H54 (cell line): Measurements from ENCODE around the gene INAFM2.

ENCODE experiments used
- DNase-seq: peaks from one replicate; pipeline ENCODE4 v3.0.0; 2011; ENCODE audit warnings: low spot score, mixed read lengths; ENCODE audit not compliant: insufficient read length
- FAIRE-seq: peaks from 3 replicates; lab custom pipeline; 2011; peaks lifted over from hg19 to GRCh38; lab: Jason Lieb, UNC
- POLR2A ChIP-seq: IDR thresholded peaks from 2 replicates; pipeline ENCODE4 v1.6.1; 2011; ENCODE audit warnings: low read depth, mild to moderate bottlenecking, low read length

Gene INAFM2

GRCh38 chr15:40344217-40344616 is 20.7 kb downstream of the INAFM2 start:
- FAIRE-seq (no peak), DNase-seq (no peak)
- TF ChIP-seq POLR2A, result no peak

DNA sequence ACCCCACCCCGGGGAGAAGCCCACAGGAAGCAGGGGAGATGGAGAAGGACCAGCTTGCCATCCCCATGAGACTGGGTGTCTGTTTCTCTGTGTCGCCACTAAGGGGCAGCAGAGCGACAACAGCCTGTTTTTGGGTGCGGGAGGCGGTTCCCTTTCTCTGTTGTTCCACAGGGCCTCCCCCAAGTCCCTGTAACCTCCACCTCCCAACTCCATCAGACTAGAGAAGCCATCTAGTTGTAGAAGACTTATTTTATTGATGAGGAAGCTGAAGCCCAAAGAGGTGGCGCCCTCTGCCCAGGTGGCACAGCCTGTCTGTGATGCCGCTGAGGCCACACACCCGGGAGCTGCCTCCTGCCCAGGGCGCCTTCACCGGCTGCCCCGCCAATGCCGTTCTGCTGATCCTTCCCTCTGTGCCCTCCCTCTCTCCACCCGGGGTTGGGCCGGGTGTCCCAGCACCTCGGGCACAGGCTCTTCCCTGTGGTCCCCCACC is 21.2 kb downstream of the INAFM2 start:
- no peak for TF ChIP-seq POLR2A
- peak; percentile 79 for DNase-seq
- FAIRE-seq, result no peak

- DNase-seq, result no peak
- TF ChIP-seq POLR2A, result no peak
- no peak for FAIRE-seq
Measured at GRCh38 chr15:40345225-40345866, 21.9 kb downstream of the INAFM2 start.

DNA sequence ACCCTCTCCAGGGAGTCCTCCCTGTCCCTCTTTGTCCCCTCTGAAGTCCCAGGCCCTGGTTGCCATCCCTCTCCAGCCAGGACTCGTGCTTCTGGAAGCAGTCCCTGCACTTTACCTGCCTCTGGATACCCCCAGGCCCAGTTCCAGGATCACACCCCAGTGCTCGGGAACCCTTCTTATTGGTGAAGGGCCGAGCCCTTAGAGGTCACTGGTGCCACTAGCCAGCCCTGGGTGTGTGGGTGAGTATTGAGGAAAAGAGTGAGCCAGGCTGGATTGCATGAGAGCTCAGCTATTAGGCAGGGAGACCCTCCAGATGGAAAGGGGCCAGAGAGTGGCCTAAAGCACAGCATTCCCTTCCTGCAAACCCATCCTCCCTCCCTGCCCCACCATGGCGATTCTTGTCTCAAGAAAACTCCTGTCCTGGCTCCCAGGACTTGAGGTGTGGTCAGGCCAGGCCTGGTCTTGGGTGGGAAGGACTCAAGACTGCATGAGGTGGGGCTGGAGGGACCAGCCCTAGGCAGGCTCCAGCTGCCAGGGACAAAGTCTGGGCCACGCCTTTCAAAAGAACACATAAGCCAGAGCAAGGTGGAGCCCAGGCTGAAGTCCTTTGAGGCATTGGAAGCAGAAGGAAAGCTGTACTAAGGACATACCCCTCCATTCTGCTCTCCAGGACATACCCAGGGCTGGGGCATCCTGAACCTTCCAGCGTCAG is 22.5 kb downstream of the INAFM2 start:
- FAIRE-seq, result no peak
- DNase-seq, result no peak
- TF ChIP-seq POLR2A, result no peak

DNA sequence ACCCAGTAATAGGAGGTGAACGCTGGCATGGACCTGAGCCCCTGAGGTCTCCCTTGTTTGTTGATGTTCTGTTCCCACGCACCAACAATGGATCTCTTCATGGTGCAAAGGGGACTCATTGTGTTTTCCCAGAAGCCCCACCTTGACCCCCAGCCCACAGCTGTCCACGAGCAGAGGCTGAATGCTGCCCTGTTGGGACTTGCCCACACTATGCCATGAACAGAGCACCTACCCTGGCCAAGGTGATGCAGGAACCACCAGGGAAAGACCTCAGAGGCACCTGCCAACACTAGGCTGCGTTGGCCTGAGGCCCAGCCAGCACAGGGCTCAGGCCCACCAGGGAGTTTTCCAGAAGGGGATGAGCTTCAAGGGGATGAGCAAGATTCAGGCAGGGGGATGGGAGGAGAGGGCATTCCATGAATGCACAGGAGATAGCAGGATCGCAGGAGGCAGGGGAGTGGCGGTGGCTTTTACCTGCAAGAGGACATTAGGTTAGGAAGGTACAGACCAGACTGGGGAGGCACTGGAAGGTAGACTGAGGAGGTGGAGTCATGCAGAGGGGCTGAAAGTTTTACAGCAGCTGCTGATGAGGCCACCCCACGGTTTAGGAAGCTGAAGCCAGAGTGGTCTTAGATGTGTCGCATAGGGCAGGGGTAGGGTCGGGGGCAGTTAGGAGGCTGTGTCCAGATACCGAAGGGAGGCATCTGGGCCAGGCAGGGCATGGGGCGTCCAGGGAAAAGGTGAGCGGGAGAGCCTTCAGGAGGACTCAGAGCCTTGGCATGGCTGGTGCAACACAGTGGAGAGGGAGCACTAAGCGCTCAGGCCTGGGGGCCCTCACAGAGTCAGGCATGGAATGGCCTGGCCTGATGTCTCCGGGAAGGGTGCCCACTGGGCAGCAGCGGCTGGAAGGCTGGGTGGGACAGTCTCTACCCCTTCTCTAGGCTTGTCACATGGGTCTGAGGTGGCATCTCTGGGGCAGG is 23.4 kb downstream of the INAFM2 start:
- DNase-seq, result no peak
- no peak for TF ChIP-seq POLR2A
- no peak for FAIRE-seq

DNA sequence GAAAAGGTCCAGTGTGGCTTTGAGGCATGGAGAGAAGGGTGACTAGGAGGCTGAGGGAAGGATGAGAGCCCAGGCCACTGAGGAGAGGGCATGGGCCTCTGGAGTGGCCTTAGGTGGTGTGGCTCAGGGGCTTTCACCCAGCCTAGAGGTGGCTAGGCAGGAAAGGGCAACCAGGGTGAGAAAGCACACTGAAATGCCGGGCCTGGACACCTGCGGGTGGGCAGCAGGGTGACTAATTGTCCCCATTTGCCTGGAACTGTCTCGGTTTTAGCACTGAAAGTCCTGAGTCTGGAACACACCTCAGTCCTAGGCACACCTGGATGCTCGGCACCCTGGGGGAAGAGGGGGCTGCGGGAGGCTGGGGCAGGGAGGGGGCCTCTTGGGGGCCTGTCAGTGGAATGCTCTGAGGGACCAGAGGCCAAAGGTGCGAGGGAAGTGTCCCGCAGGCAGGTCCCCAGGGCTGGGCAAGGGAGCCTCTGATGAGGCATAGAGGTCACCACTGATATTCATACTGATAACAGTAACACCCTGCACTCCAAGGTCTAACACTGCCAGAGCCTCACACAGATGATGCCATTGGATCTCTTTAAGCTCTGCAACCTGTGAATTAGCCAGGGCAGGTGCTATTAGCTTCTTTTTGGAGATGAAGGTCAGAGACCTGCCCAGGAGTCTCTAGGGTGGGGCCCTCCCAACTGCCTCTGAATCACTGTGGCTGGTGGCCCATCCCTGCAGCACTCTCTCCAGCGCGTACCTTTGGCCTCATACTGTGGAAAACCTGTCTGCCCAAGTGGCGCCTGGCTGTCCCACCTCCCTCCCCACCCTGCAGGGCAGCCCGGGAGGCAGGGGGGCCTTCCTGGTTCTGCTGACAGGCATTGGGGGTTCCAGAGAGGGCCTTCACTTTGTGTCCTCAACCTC is 24.3 kb downstream of the INAFM2 start:
- DNase-seq (no peak), FAIRE-seq (no peak)
- no peak for TF ChIP-seq POLR2A

DNA sequence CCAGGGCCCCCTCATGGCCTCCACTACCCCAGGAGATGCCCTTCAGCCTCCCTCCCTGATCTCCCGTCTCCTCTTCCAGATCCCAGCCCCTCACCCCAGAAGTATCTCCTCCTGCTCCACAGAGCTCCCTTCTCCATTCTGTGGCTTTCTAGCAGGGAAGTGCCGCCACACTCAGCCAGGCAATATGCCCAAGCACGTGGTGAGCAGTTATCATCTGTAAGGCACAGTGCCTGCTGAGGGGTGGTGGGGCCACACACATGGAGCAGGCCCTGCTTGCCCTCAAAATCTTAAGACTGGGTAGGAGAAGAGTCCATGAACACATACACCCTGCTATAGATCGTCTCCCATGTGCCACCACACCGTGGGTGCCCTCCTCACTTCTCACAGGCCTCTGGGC is 25.0 kb downstream of the INAFM2 start:
- FAIRE-seq, result no peak
- DNase-seq, result no peak
- TF ChIP-seq POLR2A, result no peak

DNA sequence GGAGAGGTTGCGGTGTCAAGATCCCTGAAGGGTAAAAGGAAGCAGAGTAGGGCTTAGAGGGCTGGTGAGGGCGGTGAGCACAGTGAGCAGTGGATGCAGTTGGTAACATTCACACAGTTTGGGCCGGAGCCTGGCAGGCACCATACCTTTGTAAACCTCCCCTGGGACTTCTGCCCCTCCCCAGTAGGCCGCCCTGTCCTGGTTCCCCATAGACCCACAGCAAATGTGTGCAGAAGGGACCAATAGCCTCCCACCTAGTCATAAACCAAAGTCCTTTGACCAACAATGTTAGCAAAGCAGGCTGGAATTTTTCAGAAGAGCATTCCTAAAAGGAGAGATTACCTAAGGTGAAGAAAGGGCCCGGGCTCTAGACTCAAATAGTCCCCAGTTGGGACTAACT is 25.7 kb downstream of the INAFM2 start:
- no peak for FAIRE-seq
- no peak for DNase-seq
- TF ChIP-seq POLR2A, result no peak

- no peak for DNase-seq
- no peak for TF ChIP-seq POLR2A
- FAIRE-seq, result no peak
Measured at GRCh38 chr15:40352281-40352901, 28.9 kb downstream of the INAFM2 start.

DNA sequence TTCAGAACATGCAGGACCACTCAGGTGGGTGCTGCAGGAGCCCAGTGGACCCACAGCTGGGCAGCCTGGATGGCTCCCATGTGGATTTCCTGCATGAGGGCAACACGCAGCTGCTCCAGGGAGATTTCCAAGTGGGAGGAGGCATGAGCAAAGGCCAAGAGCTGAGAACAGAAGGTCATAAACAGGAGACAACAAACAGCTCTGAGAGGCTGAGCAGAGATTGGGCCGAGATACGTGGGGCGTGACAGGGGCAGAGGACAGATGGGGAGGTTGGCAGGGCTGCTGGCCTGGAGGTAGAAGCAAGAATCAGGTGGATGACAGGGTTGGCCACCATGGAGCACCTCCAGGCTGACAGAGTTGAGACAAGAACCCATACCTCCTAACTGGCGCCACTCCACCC is 30.2 kb downstream of the INAFM2 start:
- FAIRE-seq (no peak), DNase-seq (no peak)
- TF ChIP-seq POLR2A, result no peak

DNA sequence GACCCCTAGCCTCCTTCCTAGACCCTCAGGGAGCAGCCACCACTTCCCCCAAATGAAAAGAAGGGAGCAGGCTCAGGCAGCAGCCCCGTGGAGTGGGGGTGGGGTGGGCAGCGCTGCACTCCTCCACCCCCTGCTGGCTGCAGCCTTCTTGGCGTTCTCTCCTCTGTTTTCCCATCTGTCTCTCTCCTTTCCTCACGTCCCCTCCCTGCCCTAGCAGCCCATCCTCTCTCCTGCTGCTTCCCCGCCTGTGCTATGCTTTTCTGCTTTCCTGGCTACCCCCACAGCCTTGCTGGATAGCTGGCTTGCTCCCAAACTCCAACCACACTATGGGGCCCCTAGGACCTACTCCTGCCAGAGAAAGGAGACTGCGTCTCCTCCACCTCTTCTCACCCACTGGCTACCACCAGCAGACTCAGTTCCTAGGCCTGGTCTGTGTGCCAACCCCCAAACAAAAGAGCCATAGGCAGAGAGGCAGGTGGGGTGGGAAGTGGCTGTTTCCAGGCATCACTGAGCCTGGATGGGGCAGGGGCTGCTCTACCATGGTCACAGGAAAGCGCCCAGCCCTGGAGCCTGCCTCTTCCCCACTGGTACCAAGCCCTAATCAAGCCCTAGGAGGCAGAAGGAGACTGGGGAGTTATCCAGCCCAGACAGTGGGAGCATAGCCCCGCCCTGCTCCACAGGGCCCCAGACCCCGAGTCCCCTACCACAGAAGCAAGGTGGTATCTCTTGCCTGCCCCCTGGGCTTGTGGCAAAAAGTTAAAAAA is 31.1 kb downstream of the INAFM2 start:
- no peak for DNase-seq

More for the DNA sequence above, 31.1 kb downstream of the INAFM2 start:
- no peak for FAIRE-seq
- no peak for TF ChIP-seq POLR2A
